ENCODE data around the gene WDR44.

DNA sequence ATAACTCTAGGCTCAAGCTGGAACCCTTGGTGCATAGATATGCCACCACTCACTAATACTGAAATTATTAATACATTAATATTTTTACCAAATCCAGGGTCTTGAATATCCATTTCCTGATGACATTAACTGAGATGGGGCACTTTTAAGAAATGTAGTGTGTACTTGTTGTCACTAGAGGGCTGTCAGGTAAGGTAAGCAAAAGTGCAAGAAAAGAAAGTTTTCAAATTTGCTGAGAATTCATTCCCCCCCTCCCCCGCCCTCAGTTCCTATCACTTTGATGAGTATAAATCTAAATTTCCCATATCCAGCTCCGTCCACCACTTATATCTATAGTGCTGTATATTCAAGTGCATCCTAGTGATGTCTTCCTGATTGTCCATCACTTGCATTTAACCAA is 20.5 kb upstream of the WDR44 start:
- TF ChIP-seq POLR2A (IDR thresholded peaks at IDR 0.05): no peak
- TF ChIP-seq, protein P1, sequence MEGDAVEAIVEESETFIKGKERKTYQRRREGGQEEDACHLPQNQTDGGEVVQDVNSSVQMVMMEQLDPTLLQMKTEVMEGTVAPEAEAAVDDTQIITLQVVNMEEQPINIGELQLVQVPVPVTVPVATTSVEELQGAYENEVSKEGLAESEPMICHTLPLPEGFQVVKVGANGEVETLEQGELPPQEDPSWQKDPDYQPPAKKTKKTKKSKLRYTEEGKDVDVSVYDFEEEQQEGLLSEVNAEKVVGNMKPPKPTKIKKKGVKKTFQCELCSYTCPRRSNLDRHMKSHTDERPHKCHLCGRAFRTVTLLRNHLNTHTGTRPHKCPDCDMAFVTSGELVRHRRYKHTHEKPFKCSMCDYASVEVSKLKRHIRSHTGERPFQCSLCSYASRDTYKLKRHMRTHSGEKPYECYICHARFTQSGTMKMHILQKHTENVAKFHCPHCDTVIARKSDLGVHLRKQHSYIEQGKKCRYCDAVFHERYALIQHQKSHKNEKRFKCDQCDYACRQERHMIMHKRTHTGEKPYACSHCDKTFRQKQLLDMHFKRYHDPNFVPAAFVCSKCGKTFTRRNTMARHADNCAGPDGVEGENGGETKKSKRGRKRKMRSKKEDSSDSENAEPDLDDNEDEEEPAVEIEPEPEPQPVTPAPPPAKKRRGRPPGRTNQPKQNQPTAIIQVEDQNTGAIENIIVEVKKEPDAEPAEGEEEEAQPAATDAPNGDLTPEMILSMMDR (IDR thresholded peaks at IDR 0.05): no peak
